Lung microvascular endothelial cell (primary cell): Measurements from ENCODE around the gene TELO2. TPM values are rescaled to one million over a fixed set of nuclear protein-coding genes. Genes with fewer than 3 reads are reported as not detected.

ENCODE experiments used
- DNase-seq, 2 donors: peaks; one replicate each; pipeline versions ENCODE4 v3.0.0 to v3.0.0-alpha.2; 2010; ENCODE audit warnings: low read depth in 2 of 2
- total RNA-seq: library from RNA; depleted of rRNA; stranded (reverse); fragments of >200 nt; gene quantifications from 2 replicates; pipeline ENCODE4 v1.2.1, GENCODE V29; 2014

The TELO2 gene
- total RNA-seq, 1 donor from 2014 or later: 17.9 TPM

GRCh38 chr16:1498899-1499676 is 5.9 kb downstream of the TELO2 start:
- no peak for DNase-seq

GRCh38 chr16:1499756-1500464 is 6.8 kb downstream of the TELO2 start:
- DNase-seq: no peak

- DNase-seq: no peak
Measured at GRCh38 chr16:1500465-1501150, 7.4 kb downstream of the TELO2 start.

- DNase-seq: no peak
Measured at GRCh38 chr16:1501630-1502029, 8.5 kb downstream of the TELO2 start.

GRCh38 chr16:1502092-1503004 is 9.2 kb downstream of the TELO2 start:
- DNase-seq: no peak

- DNase-seq: no peak
Measured at GRCh38 chr16:1503110-1503955, 10.2 kb downstream of the TELO2 start.

- no peak for DNase-seq
Measured at GRCh38 chr16:1505073-1505844, 12.1 kb downstream of the TELO2 start.

GRCh38 chr16:1505912-1506311 is 12.8 kb downstream of the TELO2 start:
- no peak for DNase-seq

- no peak for DNase-seq
Measured at GRCh38 chr16:1506494-1507213, 13.5 kb downstream of the TELO2 start.

- DNase-seq: no peak
Measured at GRCh38 chr16:1508494-1509187, 15.5 kb downstream of the TELO2 start.

GRCh38 chr16:1509307-1510221 is 16.4 kb downstream of the TELO2 start:
- peak; percentile 55 to 58 for DNase-seq

- DNase-seq: no peak
Measured at GRCh38 chr16:1510272-1510671, 17.1 kb downstream of the TELO2 start.

- DNase-seq: no peak
Measured at GRCh38 chr16:1510941-1511351, 17.8 kb downstream of the TELO2 start.

- DNase-seq: peak; percentile 39 to 52
Measured at GRCh38 chr16:1511662-1512569, 18.8 kb downstream of the TELO2 start.

GRCh38 chr16:1512774-1513173 is 19.6 kb downstream of the TELO2 start:
- DNase-seq: peak; percentile 39 to 73

GRCh38 chr16:1514507-1514906 is 21.3 kb downstream of the TELO2 start:
- no peak for DNase-seq
